Stromal cell of bone marrow (primary cell): ENCODE data around the gene MARCHF5.
A peak's percentile ranks its signal among the peaks of the same experiment; 100 is the strongest.

Experiments used
- DNase-seq: peaks from one replicate; pipeline ENCODE4 v3.0.0-alpha.2; 2012; ENCODE audit warnings: low read depth

The MARCHF5 gene

DNA sequence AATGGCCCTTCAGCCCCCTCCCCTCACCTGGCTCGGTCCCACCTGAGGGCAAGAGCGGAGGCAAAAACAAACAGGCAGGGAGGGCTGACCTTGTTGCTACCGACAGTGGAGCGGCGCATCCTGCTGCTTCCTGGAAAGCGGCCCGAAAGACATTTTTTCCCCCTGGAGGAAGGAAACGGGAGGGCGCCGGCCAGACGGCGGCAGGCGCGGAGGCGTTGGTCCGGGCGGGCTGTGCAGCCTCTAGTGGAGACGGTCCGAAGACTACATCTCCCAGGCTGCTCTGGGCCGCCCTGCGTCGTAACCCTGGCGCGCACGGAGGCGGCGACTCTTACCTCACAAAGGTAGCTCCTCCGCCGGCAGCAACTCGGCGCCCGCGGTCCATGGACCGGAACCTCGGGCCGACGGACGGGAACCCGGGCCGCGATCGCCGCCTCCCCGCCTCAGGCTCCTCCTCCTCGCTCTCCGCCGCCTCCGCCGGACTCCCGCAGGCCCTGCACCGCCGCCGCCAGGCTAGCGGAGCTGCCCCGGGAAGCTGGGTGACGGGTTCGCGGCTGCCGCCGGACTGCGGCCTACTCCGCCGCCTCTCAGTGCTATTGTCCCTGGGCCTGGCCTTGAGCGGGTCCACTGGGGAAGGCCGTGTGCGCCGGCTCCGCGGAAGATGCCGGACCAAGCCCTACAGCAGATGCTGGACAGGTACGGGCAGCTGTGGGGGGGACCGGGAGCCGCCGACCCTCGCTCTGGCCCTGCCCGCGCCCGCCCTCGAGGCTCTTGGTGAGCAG is at the start of gene MARCHF5, which contains the start of gene CPEB3:
MARCHF5 (plus strand) TSS at position 331 of the 779 bp plus-strand sequence; CDS start at position 659, 328 bp downstream.
CPEB3 (minus strand) TSS at position 242 of the 779 bp plus-strand sequence. CDS start 50,728 bp downstream, outside the sequence.
- DNase-seq: peak; percentile 93

- no peak for DNase-seq
These were observed 49.5 kb upstream of the MARCHF5 start for GRCh38 chr10:92241501-92241900.

GRCh38 chr10:92242380-92242779 is 48.6 kb upstream of the MARCHF5 start:
- no peak for DNase-seq

DNA sequence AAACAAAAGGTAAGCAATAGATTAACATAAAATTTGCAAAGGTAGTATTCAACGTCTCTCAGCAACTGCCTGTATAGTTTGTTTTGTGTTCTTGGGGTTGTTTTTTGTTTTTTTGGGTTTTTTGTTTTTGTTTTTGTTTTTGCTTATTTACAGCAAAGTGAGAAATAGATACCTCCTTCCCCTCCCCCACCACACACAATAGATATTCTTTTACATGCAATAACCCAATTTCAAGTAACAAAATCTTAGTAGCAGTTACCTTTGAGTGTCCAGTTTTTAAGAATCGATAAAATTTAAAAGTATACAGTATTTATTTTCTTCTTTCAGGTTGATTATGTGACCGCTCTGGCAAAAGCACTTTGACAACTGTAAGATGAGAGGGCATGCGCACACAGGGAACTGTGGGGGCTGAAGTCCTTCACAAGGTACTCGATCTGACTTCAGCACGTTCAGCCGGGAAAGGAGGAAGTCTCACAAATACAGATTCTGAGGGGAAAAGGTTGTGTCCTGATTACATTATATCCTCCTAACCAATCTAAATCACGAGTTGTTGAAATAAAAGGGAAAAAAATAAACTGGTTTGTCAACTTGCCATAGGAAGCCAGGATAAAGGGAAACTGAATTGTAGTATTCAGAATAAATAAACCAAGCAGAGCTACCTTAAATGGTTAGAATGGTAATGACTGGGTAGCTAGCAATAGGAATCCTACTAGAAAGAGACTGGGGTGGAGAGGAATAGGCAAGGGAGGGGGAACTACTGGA is 47.9 kb upstream of the MARCHF5 start:
- DNase-seq: no peak

DNA sequence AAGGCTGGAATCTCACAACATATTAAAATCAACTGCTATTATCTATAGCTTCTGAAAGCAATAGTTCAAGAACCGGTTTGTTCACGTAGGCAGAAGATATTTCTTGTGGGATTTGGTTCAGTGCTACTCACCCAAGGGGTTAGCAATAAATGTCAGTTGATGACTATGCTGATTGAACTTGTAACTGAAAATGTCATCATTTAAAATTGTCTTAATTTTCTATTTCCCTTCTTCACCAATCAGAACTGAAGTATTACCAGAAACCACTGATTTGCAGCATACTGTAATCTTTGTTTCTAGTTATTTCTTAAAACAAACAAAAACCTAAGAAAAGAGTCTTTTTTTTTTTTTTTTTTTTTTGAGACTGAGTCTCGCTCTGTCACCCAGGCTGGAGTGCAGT is 46.2 kb upstream of the MARCHF5 start:
- DNase-seq: no peak

DNA sequence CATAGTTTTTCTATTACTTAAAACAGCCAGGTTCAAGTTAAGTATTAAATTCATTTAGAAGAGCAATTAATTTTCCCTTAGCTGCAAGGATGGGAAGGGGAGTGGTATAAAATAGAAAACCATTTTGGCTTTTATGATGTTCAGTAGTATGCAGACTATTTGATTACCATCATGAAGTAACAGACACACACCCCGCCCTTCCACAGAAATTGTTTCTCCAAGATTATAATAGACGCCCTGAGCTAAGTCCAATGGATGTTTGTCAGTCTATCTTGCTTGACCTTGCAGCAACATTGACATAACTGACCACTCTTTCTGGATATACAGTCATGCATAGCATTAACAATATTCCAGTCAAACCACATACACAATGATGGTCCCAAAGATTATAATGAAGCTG is 42.4 kb upstream of the MARCHF5 start:
- no peak for DNase-seq

DNA sequence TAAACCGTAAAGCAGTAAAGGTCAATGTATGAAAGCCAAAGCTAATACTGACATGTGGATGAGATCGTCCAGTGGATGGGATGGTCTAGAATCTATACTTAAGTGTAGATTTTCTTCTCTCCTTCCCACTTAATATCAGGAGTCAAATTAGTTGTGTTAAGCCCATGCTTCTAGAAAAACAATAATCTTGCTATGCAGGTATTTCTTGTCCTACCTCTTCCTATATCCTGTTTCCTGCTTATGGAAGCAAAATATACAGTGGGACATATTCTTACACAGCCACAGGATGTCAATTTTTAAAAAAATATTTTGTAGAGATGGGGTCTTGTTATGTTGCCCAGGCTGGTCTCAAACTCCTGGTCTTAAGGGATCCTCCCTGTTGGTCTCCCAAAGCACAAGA is 27.6 kb upstream of the MARCHF5 start:
- no peak for DNase-seq

GRCh38 chr10:92264249-92264648 is 26.7 kb upstream of the MARCHF5 start:
- DNase-seq: no peak

- no peak for DNase-seq
These were observed 25.2 kb upstream of the MARCHF5 start for GRCh38 chr10:92265687-92266258.

- no peak for DNase-seq
These were observed 23.6 kb upstream of the MARCHF5 start for GRCh38 chr10:92267343-92267742.

DNA sequence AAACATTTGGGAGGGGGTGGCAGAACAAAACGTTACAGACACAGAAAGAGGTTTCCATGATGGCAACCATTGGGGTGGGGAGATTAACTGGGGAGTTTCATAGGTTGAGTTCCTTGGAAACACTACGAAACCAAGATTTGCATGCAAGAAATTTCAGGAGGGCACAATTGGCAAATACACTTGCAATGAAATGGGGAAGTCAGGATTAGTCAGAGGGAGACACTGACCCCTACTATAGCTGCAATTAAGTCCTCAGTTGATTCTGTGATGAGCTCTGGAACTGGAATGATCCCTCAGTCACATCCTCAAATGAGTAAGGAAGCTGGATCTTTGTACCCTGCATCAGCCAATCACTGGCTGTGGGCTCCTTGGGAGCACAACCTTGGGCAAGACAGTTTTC is 22.2 kb upstream of the MARCHF5 start:
- DNase-seq: no peak

DNA sequence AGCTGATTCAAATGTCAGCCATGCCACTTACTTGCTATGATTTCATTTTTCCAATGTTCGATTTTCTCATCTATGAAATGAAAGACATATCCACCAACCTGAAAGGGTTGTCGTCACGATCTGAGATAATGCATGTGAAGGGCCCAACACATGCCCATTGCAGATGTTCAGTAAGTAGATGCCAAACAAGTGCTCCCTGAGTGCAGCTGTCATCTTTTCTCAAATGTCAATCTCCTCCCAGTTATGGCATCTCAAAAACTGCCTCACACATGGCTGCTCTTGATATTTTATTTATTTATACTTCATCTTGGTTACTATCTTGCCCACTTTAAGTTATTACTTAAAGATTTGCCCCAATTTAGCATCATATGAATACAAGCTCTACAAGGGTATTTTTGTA is 16.9 kb upstream of the MARCHF5 start:
- no peak for DNase-seq

GRCh38 chr10:92278996-92279696 is 11.8 kb upstream of the MARCHF5 start:
- DNase-seq: no peak

DNA sequence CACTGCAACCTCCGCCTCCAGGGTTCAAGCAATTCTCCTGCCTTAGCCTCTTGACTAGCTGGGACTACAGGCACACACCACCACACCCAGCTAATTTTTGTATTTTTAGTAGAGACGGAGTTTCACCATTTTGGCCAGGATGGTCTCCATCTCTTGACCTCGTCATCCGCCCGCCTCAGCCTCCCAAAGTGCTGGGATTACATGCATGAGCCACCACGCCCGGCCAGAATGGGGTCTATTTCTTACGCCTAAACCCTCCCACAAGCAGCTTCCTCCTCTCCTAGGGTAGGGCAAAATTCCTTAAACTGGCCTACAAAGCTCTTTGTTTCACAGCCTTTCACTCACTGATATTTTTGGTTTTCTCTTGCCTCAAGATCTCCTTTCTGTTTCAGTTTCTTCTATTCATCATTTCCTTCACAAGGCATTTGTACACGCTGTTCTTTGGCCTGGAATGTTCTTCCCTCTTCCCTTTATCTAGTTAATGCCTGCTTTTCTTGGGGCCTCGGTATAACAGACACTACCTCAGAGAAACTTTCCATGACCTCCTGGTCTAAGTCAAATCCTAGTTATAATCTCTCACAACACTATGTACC is 6.8 kb upstream of the MARCHF5 start:
- DNase-seq: no peak

DNA sequence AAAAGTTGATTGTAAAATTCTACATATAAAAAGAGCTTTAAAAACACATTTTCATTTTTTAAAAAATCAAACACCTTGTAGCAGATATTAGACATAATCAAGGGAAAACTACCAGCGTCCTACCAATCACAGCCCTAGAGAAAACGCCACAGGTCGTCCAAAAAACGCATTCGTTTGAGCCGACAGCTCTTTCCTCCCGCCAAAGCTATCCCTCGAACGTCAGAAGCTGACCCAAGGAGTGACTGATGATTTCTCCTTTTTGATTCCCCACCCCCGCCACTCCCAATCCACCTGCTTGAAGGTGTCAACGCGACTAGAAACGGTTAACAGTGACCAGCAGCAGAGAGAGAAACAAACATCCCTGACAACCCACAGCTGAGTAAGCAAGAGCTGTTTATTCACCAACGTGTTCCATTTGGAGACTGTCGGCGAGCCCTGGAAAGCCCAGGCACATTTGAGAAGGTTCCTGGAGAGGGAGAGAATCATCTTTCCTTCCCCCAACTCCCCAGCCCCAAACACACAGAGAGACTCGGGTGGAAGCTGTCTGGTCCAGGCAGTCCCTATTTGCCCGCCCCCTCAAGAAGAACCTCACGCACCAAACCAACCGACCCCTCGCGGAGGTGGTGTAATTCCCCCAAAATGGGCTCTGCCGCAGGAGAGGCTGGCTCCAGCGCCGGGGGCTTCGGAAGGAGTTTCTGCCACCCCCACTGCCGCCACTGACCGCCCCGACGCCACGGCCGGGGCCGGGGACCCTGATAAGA is 711 bp upstream of the MARCHF5 start:
- DNase-seq: no peak

GRCh38 chr10:92291616-92291865 is 574 bp downstream of the MARCHF5 start:
- DNase-seq: no peak

DNA sequence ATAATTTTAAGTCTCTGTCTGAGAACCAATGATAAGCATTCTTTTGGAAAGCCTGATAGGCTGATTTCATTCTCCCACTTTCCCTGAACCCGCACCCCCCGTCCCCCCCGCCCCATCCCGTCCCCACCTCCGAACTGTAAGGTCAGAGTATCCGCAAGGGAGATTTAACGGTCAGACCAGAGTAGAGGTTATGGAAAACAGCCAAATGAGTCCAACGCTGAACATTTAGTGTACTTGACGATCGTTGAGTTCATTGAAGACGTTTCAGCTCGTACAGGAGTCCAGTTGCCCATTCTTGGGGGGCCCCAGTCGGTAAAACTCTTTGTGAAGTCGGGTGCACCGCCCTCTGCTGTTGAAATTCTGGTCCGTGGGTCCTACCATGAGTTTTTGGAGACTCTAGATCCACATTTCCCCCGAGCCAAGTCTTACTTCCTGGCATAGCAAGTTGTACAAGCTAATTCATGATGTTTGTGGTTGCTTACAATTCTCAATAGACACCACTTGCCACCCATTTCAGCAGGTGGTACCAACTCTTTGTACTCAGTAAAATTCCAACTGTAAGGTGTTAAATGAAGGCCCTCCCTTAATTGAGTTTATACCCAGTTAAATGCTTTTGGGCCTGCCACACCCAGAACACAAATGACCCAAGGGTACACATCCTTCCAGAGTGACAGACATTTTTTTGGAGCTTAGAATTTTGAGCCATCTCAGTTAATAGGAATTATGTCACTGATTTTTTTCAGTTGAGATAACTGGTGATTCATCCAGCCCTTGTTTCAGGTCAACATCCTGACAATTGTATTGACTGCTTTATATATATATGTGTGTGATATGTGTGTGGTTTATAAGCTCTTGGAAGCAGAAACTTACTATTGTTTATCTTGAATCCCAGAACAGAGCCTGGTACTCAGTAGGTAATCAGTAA is 1.2 kb downstream of the MARCHF5 start:
- DNase-seq: no peak

GRCh38 chr10:92298487-92298886 is 7.5 kb downstream of the MARCHF5 start:
- no peak for DNase-seq

DNA sequence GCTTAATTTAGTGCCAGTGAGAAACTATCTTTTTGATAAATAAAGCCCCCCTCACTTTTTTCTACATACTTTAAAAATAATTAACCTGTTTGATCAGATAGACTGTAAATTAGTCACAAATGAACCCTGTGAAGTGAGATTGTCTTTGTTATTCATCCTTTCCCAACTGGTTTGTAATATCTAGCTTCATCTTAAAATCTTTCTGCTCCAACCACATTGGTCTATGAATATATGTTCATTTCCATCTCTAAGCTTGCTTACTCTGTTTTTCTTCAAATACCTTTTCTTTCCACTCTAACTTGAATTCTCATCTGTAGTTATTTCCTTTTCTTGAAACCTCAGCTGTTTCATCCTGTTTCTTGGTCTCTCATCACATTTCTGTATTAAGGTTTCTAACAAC is 12.1 kb downstream of the MARCHF5 start:
- DNase-seq: no peak

- DNase-seq: no peak
These were observed 13.1 kb downstream of the MARCHF5 start for GRCh38 chr10:92304061-92304460.
